DOHH2 (cell line): ENCODE results near the gene DNAJC4.

ENCODE experiments used
- H3F3A ChIP-seq: fragments of 200-600 bp; sonication (generic), shearing (Covaris generic); 2 replicates; pipeline ENCODE4 v1.6.0; 2016; ENCODE audit warnings: antibody characterized with exemption, mild to moderate bottlenecking; ENCODE audit not compliant: control insufficient read depth, insufficient read depth
- H3K27ac ChIP-seq: fragments of 200-600 bp; sonication (generic); 2 replicates; pipeline ENCODE4 v1.5.1; 2014; ENCODE audit warnings: low read depth, mild to moderate bottlenecking, low read length, moderate library complexity
- H3K27me3 ChIP-seq: fragments of 200-600 bp; sonication (generic); 2 replicates; pipeline ENCODE4 v1.6.1; 2014; ENCODE audit warnings: mild to moderate bottlenecking, low read length, mixed read lengths; ENCODE audit not compliant: control insufficient read depth
- H3K36me3 ChIP-seq: fragments of 200-600 bp; sonication (generic); 2 replicates; pipeline ENCODE4 v1.6.1; 2014; ENCODE audit warnings: mild to moderate bottlenecking, low read length, moderate library complexity, mixed read lengths; ENCODE audit not compliant: control insufficient read depth
- H3K4me1 ChIP-seq: fragments of 200-600 bp; sonication (generic); 2 replicates; pipeline ENCODE4 v1.6.1; 2014; ENCODE audit warnings: mild to moderate bottlenecking, low read length, mixed read lengths; ENCODE audit not compliant: control insufficient read depth
- H3K4me2 ChIP-seq: fragments of 200-600 bp; sonication (generic); 2 replicates; pipeline ENCODE4 v1.6.0; 2014; ENCODE audit warnings: mild to moderate bottlenecking, low read length, moderate library complexity
- H3K4me3 ChIP-seq: fragments of 200-600 bp; sonication (generic); 2 replicates; pipeline ENCODE4 v1.5.1; 2014; ENCODE audit warnings: mild to moderate bottlenecking, low read length, mixed read lengths
- H3K79me2 ChIP-seq: fragments of 200-600 bp; sonication (generic); 2 replicates; pipeline ENCODE4 v1.6.1; 2014; ENCODE audit warnings: mild to moderate bottlenecking, low read length, mixed read lengths; ENCODE audit not compliant: control insufficient read depth
- H3K9me2 ChIP-seq: fragments of 200-600 bp; sonication (generic); replicated peaks from 2 replicates; pipeline ENCODE4 v1.6.1; 2014; ENCODE audit warnings: mild to moderate bottlenecking, low read length, mixed read lengths; ENCODE audit not compliant: control insufficient read depth
- H3K9me3 ChIP-seq: fragments of 200-600 bp; sonication (generic); 2 replicates; pipeline ENCODE4 v1.6.1; 2014; ENCODE audit warnings: antibody characterized with exemption, low read length, mixed read lengths; ENCODE audit not compliant: control insufficient read depth, insufficient read depth
- H4K20me1 ChIP-seq: fragments of 200-600 bp; sonication (generic); 2 replicates; pipeline ENCODE4 v1.6.0; 2014; ENCODE audit warnings: low read depth, mild to moderate bottlenecking, antibody characterized with exemption, low read length, moderate library complexity; ENCODE audit not compliant: control insufficient read depth, insufficient read depth
- CTCF ChIP-seq: fragments of 200-600 bp; sonication (generic); IDR thresholded peaks from one replicate; pipeline ENCODE4 v1.5.1; 2014; ENCODE audit warnings: antibody characterized with exemption, mild to moderate bottlenecking, low read depth, low read length; ENCODE audit not compliant: poor library complexity, severe bottlenecking
- EZH2phosphoT487 ChIP-seq: fragments of 200-600 bp; sonication (generic); IDR thresholded peaks from 2 replicates; pipeline ENCODE4 v1.6.1; 2017; ENCODE audit warnings: borderline replicate concordance, mild to moderate bottlenecking, antibody characterized with exemption, low read length, moderate library complexity, mixed read lengths

Gene DNAJC4

GRCh38 chr11:64183890-64184289 is 46.5 kb upstream of the DNAJC4 start:
- H3K4me3 ChIP-seq: peak overlapping the region; percentile 95
- peak overlapping the region; percentile 89 for H3K4me2 ChIP-seq
- no peaks in the 10 kb centered on the region for H3K27me3 ChIP-seq
- no peaks in the 10 kb centered on the region for H3K9me2 ChIP-seq
- 0 out of 2 replicates have a peak, but pooled peaks cover 10% of the 10 kb centered on the region for H4K20me1 ChIP-seq
- no peak overlapping the region for H3K27ac ChIP-seq
- H3F3A ChIP-seq: no peaks in the 10 kb centered on the region; the same call in 1 of the 2 replicates
- peaks cover 39% of the 10 kb centered on the region for H3K4me1 ChIP-seq
- TF ChIP-seq EZH2phosphoT487 (no peak), CTCF (no peak)
- H3K79me2 ChIP-seq: peaks cover 49% of the 10 kb centered on the region
- no peaks in the 10 kb centered on the region for H3K9me3 ChIP-seq
- peaks cover 10% of the 10 kb centered on the region for H3K36me3 ChIP-seq

GRCh38 chr11:64185175-64185692 is 45.1 kb upstream of the DNAJC4 start:
- Histone ChIP-seq H3F3A (no peaks in the 10 kb centered on the region; the same call in 1 of the 2 replicates), H3K27ac (peak overlapping the region; percentile 49), H3K4me2 (peak overlapping the region; percentile 89), H3K4me3 (peak overlapping the region; percentile 95), H3K36me3 (peaks cover 16% of the 10 kb centered on the region), H3K9me3 (no peaks in the 10 kb centered on the region), H3K9me2 (no peaks in the 10 kb centered on the region), H4K20me1 (peaks cover 18% of the 10 kb centered on the region; the same call in 1 of the 2 replicates), H3K79me2 (peaks cover 49% of the 10 kb centered on the region), H3K27me3 (no peaks in the 10 kb centered on the region), H3K4me1 (peaks cover 39% of the 10 kb centered on the region)
- TF ChIP-seq EZH2phosphoT487 (no peak), CTCF (no peak)

GRCh38 chr11:64185693-64186491 is 44.5 kb upstream of the DNAJC4 start, which contains the start of gene STIP1:
STIP1 (plus strand) TSS chr11:64186171; CDS start chr11:64186262, 91 bp downstream.
- TF ChIP-seq EZH2phosphoT487: no peak
- peak; percentile 35 for TF ChIP-seq CTCF
- H3K36me3 ChIP-seq: peaks cover 22% of the 10 kb centered on the region
- H3K4me1 ChIP-seq: peaks cover 35% of the 10 kb centered on the region

More at GRCh38 chr11:64185693-64186491, 44.5 kb upstream of the DNAJC4 start, which contains the start of gene STIP1:
- Histone ChIP-seq H3K9me3 (no peaks in the 10 kb centered on the region), H4K20me1 (peaks cover 18% of the 10 kb centered on the region; the same call in 1 of the 2 replicates), H3K9me2 (no peaks in the 10 kb centered on the region), H3K27ac (peak within 1 kb of the TSS; percentile 49), H3F3A (no peaks in the 10 kb centered on the region; the same call in 1 of the 2 replicates), H3K4me2 (peak within 1 kb of the TSS; percentile 89), H3K4me3 (peak within 1 kb of the TSS; percentile 95), H3K79me2 (peaks cover 43% of the 10 kb centered on the region), H3K27me3 (no peaks in the 10 kb centered on the region)
